NCI-H2107 treated with DMSO at 0.1 percent for 48 hours (cell line): ENCODE results near the gene NDUFS2.

Experiments used
- DNase-seq: peaks from one replicate; lab custom pipeline; 2025; ENCODE audit not compliant: unreplicated experiment; lab: John Stamatoyannopoulos, UW

The NDUFS2 gene

DNA sequence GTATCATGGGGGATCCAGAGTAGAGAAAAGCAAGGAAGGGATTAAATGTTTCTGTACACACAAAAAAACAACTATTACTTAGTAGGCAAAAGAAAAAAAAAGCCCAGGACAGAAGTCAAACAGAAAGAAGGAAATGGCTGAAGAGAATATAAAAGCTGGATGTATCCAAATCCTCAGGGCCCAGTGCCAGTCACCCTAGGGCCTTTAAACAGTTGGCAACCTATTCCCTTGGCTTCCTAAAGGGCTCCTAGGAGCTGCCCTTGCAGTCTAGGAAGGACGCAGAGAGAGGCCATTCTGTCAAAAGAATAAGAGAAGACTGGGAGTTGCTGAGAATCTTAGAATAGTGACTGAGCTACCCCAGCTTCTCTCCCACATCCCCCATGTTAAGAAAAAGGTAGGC is 29.8 kb upstream of the NDUFS2 start:
- DNase-seq: no peak

DNA sequence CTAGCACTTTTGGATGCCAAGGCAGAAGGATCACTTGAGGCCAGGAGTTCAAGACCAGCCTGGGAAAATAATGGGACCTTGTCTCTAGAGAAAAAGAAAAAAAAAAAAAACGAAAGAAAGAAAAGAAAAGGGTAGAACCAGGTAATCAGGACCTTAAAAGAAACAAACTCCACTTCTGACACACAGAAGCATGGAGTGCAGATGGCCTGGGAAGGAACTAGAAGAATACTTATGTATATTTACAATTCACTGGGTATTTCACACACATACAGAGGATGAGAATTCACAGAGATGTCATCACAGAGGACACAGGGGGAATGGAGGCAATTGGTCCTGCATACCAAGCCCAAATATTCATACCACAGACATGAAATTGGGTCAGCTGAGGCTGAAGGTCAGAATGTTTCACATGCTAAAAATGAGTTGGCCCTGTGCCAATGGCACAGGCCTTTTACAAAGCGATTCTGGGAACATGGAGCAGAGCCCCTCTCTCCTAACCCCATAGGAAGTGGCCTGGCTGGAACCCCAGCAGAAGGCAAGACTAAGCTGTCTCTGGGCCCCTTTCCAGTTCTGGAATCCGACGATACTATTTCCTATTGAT is 29.3 kb upstream of the NDUFS2 start:
- no peak for DNase-seq

DNA sequence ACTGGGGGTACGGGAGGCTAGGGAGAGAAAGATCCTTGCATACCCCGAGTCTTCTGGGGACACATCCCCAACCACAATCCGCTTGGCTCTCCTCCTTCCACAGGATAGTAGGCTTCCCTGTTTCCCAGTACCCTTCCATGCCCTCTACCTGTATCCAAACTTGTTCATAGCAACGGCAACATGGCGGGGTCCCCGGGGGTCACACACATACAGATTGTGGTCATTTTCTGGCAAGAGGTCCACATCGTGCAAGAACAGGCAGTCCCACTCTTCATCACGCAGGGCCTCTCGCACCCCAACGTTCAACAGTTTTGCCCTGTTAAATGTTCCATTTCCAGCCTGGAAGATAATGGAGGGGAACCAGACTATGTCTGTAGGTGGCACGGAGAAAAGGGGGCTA is 28.5 kb upstream of the NDUFS2 start:
- DNase-seq: no peak

DNA sequence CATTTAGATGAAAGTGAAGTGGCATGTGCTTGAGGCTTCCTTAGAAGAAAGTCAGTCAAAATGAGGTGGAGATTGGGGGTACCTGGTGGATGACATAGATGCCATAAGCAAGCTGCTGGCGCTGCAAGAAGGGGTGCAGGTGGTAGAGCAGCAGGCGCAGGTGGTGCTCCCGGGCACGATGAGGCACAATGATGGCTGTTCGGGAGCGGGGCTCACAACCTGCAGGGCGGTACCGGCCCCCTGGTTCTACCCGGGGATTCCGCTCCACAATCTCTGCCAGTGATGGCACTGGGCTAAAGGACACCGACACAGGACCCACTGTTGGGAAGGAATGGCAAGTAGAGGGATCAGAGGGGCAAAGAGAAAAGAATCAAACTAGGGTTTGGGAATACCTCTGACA is 27.3 kb upstream of the NDUFS2 start:
- no peak for DNase-seq

DNA sequence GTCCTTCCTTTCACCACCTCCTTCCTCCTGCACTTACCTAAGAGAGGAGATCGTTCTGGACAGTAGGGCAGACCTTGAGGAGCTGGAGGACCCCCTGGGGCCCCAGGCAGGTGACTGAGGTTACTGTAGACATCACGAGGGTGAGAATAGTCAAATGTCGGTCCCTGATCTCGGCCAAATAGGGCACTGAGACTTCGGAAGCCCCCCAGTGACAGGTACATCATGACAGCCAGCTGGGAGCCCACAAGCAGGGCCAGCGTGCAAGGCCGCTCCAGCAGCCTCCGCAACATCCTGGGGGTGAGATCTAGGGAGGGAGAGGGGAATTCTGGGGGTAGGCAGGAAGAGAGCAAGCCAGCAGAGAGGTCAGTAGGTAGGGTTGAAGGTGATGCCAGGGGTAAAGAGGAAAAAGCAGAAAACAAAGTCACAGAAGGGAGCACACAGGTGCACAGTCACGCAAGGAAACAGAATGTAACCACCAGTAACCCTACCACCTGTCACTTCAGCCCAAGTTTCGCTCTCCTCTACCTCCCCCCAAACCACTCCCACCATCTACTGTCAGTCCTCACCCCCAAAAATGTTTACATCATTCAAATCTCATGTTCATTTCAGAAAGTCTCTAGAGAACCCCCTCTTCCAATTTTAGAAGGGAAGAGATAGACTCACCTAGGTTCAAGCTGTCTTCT is 26.3 kb upstream of the NDUFS2 start:
- DNase-seq: no peak

DNA sequence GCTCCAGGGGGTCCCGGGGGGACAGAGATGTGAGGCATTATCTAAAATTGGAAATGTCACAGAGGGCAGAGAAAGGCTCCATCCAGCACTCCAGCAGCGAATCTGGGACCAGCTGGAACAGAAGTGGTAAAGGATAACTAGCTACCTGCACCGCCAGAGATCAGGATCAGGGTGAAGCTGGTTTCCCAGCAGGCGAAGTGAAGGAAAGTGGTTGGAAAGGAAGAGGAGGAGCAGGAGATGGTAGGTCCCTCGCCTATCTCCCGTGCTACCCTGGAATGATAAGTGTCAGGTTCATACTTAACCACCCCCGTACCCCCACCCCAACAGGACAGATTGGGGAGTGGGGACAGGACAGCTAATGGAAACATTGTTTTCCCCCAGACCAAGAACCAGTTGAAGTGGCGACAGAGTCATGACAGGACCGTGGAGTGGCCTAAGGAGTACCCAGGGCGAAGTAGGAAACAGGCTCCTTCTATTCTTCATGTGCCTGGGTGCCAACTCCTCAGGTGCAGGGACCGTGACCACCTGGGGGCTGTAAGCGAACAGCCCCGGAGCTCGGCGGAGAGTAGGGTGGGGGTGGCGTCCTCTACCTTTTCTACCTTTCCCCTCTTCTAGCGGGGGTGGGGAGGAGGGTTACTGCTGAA is 25.6 kb upstream of the NDUFS2 start:
- no peak for DNase-seq

DNA sequence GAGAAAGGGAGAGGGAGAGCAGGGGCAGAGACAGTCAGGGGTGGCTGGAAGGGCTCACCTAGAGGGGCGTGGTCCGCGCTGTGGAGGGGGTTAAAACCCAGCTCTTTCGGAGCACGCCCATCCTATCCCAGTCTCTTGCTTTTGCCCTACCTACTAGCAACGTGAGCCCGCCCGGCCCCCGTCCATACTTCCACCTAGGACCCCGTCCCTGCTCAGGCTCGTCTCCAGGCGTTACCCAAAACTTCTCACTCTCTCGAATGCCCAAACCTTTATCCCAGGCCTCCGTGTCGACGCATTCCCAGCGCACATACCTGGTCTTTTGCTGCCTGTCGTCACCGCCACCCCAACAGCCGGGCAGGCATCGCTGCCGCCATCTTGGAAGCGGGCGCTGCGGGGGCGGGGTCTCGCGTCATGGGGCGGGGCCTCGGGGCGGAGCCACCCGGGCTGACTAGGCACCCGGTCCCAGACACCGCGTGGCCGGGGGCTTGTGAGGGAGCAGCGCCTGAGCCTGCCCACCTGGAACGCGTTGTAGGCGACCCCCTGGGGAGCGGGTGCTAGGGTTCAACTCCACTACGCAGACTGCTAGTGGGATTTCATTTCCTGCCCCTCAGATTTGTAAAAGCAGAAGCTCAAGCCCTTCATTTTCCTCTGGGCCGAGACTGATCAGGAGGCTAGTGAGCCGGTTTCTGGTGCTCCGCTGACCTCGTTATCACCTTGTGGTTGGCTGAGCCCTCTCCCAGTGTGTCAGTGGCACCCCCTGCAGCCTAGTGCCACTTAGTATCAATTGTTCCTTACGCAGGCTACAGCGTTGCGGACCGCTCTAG is 24.8 kb upstream of the NDUFS2 start, which contains the start of gene B4GALT3:
Gene B4GALT3, minus strand, starts transcription at position 396 of the 824 bp plus-strand sequence. CDS start 1,447 bp downstream, outside the sequence.
- peak; percentile 85 for DNase-seq

DNA sequence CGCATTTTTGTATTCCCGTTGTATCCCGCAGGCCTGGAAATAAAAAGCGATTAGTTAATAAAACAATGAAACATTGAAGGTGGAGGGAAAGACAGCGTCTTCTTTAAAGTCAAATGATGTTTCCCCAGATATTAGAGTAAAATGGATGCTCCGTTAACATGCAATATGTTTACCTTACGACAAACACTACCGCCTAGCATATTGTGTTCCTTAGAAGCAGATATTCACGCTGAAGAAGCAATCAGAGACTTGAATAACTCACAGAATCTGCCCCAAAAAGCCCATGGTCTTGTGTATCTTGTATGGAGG is 24.3 kb upstream of the NDUFS2 start:
- DNase-seq: no peak

DNA sequence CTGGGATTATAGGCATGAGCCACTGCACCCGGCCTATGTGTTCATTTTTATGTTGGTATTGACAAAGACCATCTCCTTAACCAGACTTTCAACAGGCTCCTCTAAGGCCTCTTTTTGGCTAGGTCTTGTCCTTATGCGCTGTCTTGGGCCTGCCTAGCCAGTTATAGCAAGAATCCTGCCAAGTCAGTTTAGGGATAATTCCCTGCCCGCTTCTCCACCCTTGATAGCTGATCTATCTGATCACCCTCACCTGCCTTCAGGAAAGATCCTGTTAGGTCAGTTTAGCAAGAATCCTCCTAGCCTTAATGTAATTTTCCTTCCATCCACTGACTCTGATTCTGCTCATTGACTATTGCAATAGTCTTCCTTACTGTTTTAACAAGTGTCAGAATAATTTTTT is 22.5 kb upstream of the NDUFS2 start:
- DNase-seq: no peak

DNA sequence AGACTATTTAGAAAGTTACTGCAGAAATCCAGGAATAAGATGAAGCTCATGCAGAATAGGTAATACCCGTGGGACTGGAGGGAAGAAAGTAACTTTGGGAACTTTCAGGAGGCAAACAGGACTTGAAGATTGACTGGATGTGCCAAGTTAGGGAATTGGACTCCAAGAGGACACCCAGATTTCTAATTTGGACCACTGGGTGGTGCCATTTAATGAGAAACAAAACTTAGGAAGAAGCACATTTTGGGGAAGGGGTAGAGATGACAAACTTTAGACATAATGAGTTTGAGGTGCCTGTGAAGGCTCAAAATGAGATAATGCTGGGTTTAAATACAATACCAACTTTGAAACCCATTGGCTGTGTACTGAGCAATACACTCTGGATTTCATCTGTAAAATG is 21.5 kb upstream of the NDUFS2 start:
- no peak for DNase-seq

DNA sequence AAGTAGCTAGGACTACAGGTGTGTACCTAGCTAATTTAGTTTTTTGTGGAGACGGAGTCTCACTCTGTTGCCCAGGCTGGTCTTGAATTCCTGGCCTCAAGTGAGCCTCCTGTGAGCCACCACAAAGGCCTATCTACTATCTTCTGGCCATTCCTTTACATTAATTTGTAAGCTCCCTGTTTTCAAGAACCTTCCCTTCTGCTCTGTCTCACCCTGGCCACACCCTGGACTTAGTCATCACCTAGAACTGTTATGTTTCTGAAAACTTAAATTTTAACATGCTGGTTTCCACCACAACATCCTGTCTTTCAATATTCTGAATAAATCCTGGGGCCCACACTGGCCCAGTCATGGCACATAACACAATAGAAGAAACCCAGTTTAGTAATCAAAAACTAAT is 20.0 kb upstream of the NDUFS2 start:
- DNase-seq: no peak

DNA sequence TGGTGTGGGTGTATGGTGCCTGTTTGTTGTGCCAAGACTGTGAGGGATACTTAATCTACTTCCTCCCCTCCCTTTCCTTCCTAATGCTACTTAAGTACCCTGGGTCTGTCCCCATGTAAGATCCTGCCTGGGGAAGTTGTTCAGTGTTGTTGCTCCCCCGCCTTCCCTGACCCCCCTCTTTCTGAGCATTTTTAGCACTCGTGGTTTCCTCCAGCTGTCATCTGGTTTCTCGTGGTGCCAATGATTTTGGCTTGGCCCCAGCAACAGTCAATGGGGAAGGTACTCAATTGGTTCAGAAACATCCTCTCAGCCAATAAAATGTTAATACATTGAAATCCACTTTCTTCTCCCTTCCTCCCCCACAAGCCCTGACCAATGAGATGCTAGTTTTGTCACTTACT is 16.9 kb upstream of the NDUFS2 start:
- peak; percentile 69 for DNase-seq

DNA sequence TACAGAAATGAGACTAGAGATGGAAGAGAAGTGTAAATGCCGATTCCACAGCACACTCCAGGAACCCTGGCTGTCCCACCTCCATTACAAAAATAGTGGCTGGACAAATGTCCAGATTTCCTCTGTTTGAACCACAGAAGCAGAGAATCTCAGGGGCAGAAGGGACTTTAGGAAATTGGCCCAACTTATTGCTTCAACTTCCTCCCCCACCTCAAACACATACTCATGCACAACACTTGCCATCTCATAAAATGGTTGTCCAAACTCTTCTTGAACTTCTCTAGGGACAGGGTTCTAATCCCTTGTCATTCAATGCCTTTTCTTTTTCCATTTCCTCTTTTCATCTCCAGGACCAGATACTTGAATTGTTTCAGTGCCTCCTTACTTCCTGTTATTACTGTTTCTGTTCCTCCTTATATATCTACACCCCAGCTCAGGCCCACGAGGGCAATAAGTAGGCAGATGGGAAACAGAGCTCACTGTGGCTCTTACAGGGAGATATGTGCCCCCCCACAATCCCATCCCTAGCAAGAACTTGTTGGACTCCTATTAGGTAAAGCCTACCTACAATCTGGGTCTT is 16.3 kb upstream of the NDUFS2 start:
- no peak for DNase-seq

DNA sequence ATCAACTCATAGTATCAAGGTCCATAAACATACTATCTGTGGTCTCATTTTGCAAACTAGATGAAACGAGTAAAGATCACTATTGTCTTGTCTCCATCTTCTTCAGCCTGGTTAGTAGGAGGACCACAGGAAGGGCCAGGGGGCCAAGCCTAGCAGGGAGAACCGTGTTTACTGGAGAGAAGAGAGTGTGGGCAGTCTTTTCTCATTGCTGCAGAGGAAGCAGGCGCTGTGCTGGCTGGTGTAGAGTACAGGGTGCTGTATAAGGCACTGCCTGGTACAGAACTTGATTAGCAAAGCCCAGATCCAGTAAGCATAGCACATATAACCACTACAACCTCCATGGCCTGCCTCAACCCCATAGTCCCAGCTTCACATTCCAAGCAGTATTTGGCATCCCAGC is 14.9 kb upstream of the NDUFS2 start:
- no peak for DNase-seq

DNA sequence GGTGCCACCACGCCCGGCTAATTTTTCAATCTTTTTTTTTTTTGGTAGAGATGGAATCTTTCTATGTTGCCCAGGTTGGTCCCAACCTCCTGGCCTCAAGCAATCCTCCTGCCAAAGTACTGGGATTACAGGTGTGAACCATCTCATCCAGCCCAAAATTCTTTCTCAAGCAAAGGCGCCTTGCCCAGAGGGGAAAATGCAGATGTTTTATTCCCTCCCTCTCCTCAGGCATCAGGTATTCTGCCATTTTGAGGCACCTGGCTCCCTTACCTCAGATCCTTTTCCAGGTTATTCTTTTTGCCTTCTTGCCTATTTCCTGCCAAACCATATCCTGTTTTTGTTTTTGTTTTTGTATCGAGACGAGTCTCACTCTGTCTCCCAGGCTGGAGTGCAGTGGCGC is 13.8 kb upstream of the NDUFS2 start:
- no peak for DNase-seq

DNA sequence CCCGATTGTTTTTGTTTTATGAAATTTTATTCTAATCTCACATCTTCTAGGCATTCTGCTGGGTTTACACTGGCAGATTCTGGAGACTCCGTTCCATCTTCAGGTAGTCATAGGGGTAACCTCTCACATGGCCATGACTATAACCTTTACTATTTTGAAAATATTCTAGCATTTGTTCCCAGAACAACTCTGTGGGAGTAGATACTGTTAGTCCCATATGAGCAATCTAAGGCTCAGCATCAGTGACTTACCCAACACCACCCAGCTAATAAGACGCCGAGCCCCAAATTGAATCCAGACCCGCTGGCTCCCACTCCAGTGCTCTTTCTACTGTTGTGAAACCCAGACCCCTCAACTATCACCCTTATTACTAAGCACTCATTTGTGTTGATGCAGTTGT is 13.1 kb upstream of the NDUFS2 start:
- DNase-seq: no peak

DNA sequence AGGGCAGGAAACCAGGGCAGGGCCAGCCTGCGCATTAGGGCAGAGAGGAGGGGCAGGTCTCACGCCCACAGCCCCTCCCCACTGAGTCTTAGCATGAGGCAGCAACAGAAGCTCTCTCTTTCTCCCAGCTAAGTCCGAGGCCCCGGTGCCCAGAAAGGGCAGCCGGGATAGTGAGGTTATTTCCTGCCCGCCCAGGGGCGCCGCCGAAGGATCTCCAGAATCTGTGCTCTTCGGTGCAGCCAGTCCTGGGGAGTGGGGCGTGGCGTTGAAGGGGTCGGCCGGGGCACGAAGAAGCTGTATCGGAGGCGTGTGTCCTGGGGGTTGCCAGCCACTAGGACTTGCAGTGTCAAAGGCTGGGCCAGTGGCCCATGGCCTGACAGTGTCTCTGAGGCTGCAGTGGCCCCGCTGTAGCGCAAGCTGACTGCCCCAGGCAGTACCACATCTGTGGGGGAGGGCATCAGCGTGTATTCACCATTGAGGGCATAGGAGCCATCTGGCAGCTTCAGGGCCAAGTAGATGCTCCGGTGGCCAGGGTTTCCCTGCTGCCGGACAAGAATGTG is 11.1 kb upstream of the NDUFS2 start:
- no peak for DNase-seq

DNA sequence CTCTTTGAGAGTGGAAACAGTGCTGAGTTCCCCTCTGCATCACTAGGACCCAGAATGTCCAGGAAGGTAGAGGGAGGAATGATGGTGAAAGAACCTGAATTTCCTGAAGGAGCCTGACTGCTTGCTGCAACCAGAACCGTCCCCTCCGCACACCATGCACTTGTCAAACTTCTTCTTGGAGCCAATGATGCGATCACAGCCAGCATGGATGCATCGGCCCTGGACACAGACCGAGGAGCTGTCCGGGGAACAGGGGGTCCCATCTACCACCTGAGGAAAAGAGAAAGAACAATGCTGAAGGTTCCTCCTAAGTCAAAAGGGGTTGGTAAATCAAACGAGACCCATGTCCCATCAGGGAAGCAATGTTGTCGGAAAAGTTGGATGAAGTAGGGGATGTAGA is 10.2 kb upstream of the NDUFS2 start:
- DNase-seq: no peak

DNA sequence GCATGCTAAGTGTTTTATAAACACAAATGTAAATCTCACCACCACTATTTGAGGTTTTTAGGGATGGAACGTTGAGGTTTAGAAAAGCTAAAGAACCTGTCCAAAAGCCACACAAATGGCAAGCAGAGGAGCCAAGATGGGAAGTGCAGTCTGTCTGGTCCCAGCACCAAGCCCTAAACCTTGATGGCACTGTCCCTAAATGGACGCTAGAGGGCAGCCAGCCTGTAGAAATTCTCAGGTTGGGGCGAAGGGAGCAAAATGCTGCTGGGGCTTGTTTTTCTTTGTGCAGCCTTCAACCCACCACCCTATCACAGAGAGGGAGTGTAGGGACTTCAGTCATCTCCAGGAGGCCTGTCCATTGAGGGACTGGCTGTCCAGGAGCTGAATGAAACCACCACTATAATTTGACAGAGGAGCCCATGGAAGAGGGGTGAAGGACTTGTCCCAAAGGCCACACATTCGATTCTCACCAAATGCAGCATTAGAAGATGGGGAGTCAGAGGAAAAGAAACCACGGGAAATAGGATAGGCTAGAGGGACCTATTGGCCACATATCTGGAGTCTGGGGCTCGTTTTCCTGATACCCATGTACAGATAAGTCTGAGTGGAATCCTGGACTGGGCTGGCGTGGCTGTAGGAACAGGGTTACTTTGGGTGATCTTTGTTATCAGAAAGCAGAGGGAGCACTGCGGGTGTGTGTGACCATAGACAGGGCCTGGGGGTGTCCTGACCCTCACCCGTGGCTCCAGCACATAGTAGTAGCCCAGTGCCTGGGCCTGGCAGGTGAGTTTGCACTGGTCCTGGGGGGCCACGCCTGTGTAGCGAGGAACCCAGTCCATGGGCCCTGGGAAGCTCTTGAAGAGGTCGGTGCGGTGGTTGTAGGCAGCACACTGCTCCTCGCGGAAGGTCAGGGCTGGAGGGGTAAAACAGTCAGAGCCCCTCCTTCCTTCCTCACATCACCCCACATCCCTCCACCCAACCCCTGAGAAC is 9.4 kb upstream of the NDUFS2 start:
- peak; percentile 77 for DNase-seq
